Smooth muscle cell of bladder (primary cell): ENCODE measurements around the gene MEIOC. TPM values are rescaled to one million over a fixed set of nuclear protein-coding genes. Genes with fewer than 3 reads are reported as not detected.

ENCODE experiments used
- total RNA-seq: library from RNA; depleted of rRNA; stranded (reverse); fragments of >200 nt; gene quantifications from 2 replicates; pipeline ENCODE4 v1.2.3, GENCODE V29; 2014

MEIOC gene
- total RNA-seq = under 0.01 TPM in 1 of 2 replicates, not detected in the other

GRCh38 chr17:44655983-44656710 is at the start of gene MEIOC:
MEIOC (plus strand) TSS chr17:44656468; CDS start chr17:44656614, 146 bp downstream.

GRCh38 chr17:44689477-44690217 is 33.4 kb downstream of the MEIOC start, which contains the start of gene CCDC43:
CCDC43 (minus strand) TSS chr17:44689776; CDS start chr17:44689753, 23 bp downstream.

GRCh38 chr17:44708401-44709263 is 52.4 kb downstream of the MEIOC start, which contains the start of gene DBF4B:
DBF4B (plus strand) TSS chr17:44708665; CDS start chr17:44708821, 156 bp downstream.

Other genes with a start within 250 kb of the MEIOC start
- 11.8 and 12.7 TPM in 2 replicates for gene GPATCH8, start 153.1 kb upstream of the MEIOC start, total RNA-seq
- 7.7 and 10.0 TPM in 2 replicates for gene FZD2, start 99.0 kb upstream of the MEIOC start, total RNA-seq
- gene CCDC43, start 33.3 kb downstream of the MEIOC start, total RNA-seq = 43.2 and 46.3 TPM in 2 replicates
- 1.3 and 1.7 TPM in 2 replicates for gene DBF4B, start 52.2 kb downstream of the MEIOC start, total RNA-seq
- gene ADAM11, start 102.5 kb downstream of the MEIOC start, total RNA-seq = 0.14 and 0.18 TPM in 2 replicates
- gene GJC1, start 173.8 kb downstream of the MEIOC start, total RNA-seq = 5.1 and 7.1 TPM in 2 replicates
- gene HIGD1B, start 191.4 kb downstream of the MEIOC start, total RNA-seq = not detected in 2 replicates
- gene EFTUD2, start 243.0 kb downstream of the MEIOC start, total RNA-seq = 82.4 and 91.2 TPM in 2 replicates